WTC11 (cell line): ENCODE results near the gene GRM5.

Experiments
- ATF2 ChIP-seq: sonication (generic); formaldehyde crosslinking; IDR thresholded peaks from 2 replicates; pipeline ENCODE4 v1.8.1; 2022; ENCODE audit warnings: low read depth, missing genetic modification reagents, borderline replicate concordance
- ATF6 ChIP-seq: sonication (generic); formaldehyde crosslinking; IDR thresholded peaks from 2 replicates; pipeline ENCODE4 v1.8.1; 2023; ENCODE audit warnings: mild to moderate bottlenecking, missing genetic modification reagents
- CTCF ChIP-seq: fragments of 200-600 bp; IDR thresholded peaks from 2 replicates; pipeline ENCODE4 v1.8.0; 2022; ENCODE audit warnings: antibody characterized with exemption
- E2F4 ChIP-seq: sonication (generic); formaldehyde crosslinking; IDR thresholded peaks from 2 replicates; pipeline ENCODE4 v1.8.1; 2022; ENCODE audit warnings: low read depth, mild to moderate bottlenecking, moderate library complexity, missing genetic modification reagents, borderline replicate concordance
- GABPB1 ChIP-seq: sonication (generic); formaldehyde crosslinking; IDR thresholded peaks from 2 replicates; pipeline ENCODE4 v1.8.1; 2023; ENCODE audit warnings: mild to moderate bottlenecking, missing genetic modification reagents
- HMGXB4 ChIP-seq: sonication (generic); formaldehyde crosslinking; IDR thresholded peaks from 2 replicates; pipeline ENCODE4 v1.8.1; 2023; ENCODE audit warnings: mild to moderate bottlenecking, moderate library complexity, missing genetic modification reagents
- IRF2 ChIP-seq: sonication (generic); formaldehyde crosslinking; IDR thresholded peaks from 2 replicates; pipeline ENCODE4 v1.8.0; 2022; ENCODE audit warnings: low read depth, missing genetic modification reagents, borderline replicate concordance
- KAT7 ChIP-seq: sonication (generic); formaldehyde crosslinking; IDR thresholded peaks from 2 replicates; pipeline ENCODE4 v1.8.1; 2023; ENCODE audit warnings: missing genetic modification reagents, mild to moderate bottlenecking, borderline replicate concordance
- NFYB ChIP-seq: sonication (generic); formaldehyde crosslinking; conservative IDR thresholded peaks from 2 replicates; pipeline ENCODE4 v1.8.0; 2022; ENCODE audit warnings: low read depth, missing genetic modification reagents
- NR1H2 ChIP-seq: sonication (generic); formaldehyde crosslinking; IDR thresholded peaks from 2 replicates; pipeline ENCODE4 v1.9.0; 2021; ENCODE audit warnings: mild to moderate bottlenecking, moderate library complexity, missing genetic modification reagents
- NR2C2 ChIP-seq: sonication (generic); formaldehyde crosslinking; IDR thresholded peaks from 2 replicates; pipeline ENCODE4 v1.8.0; 2022; ENCODE audit warnings: mild to moderate bottlenecking, missing genetic modification reagents
- NR3C1 ChIP-seq: sonication (generic); formaldehyde crosslinking; conservative IDR thresholded peaks from 2 replicates; pipeline ENCODE4 v1.8.1; 2023; ENCODE audit warnings: low read depth, mild to moderate bottlenecking, missing genetic modification reagents
- USF1 ChIP-seq: sonication (generic); formaldehyde crosslinking; IDR thresholded peaks from 2 replicates; pipeline ENCODE4 v1.8.0; 2022; ENCODE audit warnings: mild to moderate bottlenecking, missing genetic modification reagents
- ZNF121 ChIP-seq: sonication (generic); formaldehyde crosslinking; IDR thresholded peaks from 2 replicates; pipeline ENCODE4 v1.8.0; 2023; ENCODE audit warnings: missing genetic modification reagents

GRCh38 chr11:88495836-88496235 lies 569.9 kb downstream of the GRM5 start:
- TF ChIP-seq CTCF (no peak), ATF2 (no peak), ZNF121 (CRISPR knock-in tag) (no peak), NR3C1 (CRISPR knock-in tag) (no peak), NR2C2 (CRISPR knock-in tag) (no peak), HMGXB4 (CRISPR knock-in tag) (no peak), IRF2 (CRISPR knock-in tag) (no peak), NR1H2 (no peak), NFYB (CRISPR knock-in tag) (no peak), ATF6 (CRISPR knock-in tag) (no peak), GABPB1 (CRISPR knock-in tag) (no peak), E2F4 (CRISPR knock-in tag) (no peak), KAT7 (no peak), USF1 (no peak)
